ENCODE data around the gene HOXB8. TPM values are rescaled to one million over a fixed set of nuclear protein-coding genes. Genes with fewer than 3 reads are reported as not detected.

The HOXB8 gene
- not detected in 2 replicates for total RNA-seq

GRCh38 chr17:48615047-48615962 is at the start of gene HOXB8:
Gene HOXB8 (minus strand): TSS chr17:48615292. CDS start chr17:48614704, 588 bp downstream.

DNA sequence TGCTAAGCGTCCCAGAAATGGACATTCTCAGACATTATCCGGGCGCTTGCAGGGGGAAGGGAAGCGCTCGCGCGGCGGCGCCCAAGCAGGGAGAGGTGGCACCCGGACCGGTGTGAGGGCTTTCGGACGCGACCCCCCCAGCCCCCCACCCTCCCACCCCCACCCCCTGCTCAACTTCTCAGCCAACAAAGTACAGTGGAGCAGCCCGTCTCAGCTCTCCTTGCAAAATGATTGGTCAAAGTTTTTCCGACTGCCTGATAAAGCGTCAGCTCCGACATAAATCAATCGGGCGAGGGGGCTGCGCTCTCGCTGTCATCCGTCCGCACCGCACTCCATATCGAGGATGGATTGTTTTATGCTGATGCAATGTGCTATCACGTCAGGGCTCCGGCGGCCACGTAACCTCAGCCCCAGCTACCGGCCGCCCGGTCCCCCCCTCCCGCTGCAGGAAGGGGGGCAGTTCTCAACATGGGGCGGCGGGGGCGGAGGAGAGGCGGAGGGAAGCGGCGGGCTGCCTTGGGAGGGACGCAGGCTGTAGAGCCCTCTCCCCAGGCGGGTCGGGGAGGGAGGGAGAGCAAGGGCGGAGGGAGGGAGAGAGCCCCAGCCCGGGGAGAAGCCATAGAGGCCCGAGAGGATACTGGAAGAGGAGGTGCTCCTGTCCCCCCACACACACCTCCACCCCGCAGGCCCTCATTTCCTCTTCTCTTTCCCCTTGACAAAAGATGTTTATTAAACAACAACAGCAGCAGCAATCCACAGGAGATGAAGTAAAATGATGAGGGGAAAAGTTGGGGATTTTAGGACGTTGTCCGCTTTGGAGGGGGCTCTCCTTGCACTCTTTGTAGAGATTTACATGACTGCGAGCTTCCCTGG is 11.4 kb upstream of the HOXB8 start, which contains the start of gene HOXB9:
HOXB9 (minus strand) TSS at position 114 of the 873 bp plus-strand sequence; CDS start at position 25, 89 bp downstream.

GRCh38 chr17:48610282-48611211 is 4.5 kb downstream of the HOXB8 start, which contains the start of gene HOXB7:
Gene HOXB7 (minus strand): TSS chr17:48611017. CDS start chr17:48610918, 99 bp downstream.

GRCh38 chr17:48604770-48605329 is 10.2 kb downstream of the HOXB8 start, which contains the start of gene HOXB6:
Gene HOXB6 (minus strand): TSS chr17:48604986. CDS start chr17:48598150, 6,836 bp downstream.

DNA sequence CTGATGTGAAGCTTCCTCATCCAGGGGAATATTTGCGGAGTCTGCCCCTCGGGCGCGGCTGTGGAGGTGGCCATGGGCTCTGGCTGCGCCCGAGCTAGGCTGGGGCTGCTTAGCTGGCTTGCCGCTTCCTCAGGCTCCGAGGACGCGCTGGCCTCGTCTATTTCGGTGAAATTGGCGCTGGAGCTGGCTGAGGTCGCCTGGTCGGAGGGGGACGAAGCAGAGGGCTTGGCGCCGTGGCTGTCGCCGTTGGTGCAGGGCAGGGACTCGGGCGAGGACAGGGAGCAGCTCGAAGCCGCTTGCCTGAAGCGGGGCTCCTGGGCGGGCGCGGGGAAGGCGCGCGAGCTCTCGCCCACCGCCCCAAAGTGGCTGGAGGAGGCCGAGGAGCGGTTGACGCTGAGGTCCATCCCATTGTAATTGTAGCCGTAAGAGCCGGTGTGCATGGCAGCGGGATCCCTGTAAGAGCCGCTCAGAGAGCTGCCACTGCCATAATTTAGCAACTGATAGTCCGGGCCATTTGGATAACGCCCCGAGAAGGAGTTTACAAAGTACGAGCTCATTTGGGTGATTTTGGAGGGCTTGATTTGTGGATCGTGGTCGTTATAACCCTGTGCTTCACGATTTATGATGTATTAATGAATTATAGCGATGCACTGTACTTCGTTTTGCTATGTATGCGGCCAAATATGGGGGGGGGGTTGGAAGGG is 21.8 kb downstream of the HOXB8 start, which contains the start of gene HOXB5:
HOXB5 (minus strand) TSS at position 654 of the 704 bp plus-strand sequence; CDS start at position 557, 97 bp downstream.

DNA sequence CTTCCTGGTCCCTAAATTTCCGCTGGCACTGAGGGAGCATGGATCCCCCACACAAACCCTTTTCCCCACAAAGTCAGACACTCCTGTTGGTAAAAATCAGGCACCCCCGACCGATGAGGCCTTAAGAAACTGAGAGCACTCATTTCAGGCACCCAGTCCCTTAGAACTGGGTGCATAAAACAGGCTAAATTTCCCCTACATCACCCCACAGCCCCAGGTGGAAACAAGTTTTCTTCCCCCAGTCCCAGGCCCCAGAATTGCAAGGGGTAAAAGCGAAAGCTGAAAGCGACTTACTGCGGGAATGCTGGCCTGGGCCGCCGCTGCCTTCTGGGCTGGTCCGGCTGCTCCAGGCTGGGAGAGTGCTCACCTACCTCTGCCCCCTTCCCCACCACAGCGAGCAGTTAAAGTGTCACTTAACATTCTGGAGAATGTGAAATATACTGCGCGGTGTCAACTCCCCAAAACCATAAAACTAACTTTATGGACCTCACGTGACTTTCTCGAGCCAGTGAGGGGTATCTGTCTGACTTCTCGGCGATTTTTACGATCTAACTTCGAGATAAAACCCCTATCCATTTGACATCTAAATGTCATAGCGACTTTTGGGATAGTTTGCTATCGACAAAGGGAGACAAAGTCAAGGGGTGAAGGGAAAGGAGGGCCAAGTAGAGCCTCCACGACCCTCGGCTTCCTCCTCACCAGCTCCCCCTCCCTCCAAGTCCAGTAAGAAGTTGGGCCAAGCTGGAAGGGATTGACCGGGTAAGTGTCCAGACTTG is 25.1 kb downstream of the HOXB8 start, which contains the start of gene HOXB3:
HOXB3 (minus strand) TSS at position 411 of the 776 bp plus-strand sequence. CDS start 37,767 bp downstream, outside the sequence.

DNA sequence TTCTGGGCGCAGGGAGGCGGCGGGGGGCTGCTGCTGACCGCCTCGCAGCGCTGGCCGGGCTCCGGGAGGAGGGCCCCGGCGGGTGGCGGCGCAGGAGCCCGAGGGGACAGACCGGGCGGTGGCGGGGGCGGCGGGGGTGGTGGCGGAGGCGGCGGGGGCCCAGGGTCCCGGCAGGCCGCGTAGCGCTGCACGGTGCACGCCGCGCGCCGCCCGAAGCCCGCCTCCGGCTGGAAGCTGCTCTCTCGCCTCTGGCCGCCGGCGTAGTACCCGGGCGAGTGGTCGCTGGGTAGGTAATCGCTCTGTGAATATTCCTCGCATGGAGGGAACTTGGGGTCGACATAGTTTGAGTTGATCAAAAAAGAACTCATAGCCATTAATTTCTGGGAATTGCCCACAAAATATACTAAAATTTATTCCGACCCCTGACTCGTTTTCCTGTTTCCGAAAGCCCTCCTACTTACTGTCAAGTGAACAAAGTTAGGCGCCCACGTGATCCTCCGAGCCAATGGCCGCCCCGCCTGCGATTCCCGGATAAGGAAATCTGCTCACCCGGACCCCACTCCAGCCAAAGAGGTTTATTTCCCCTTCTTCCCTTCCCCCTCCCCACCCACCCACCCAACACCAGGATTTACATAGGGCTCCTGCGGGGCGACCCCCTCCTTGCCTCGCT is 37.0 kb downstream of the HOXB8 start, which contains the start of gene HOXB4:
HOXB4 (minus strand) TSS at position 405 of the 670 bp plus-strand sequence; CDS start at position 374, 31 bp downstream.

Small RNA genes lying within 50 kb of the gene (small RNA-seq; reads per million reads assigned to genes)
- gene MIR196A1: not detected

Other genes starting within 250 kb of the HOXB8 start
- gene SKAP1, start 185.1 kb downstream of the HOXB8 start, total RNA-seq: not detected in 2 replicates
- gene HOXB1, start 84.3 kb downstream of the HOXB8 start, total RNA-seq: not detected in 2 replicates
- gene HOXB2, start 70.2 kb downstream of the HOXB8 start, total RNA-seq: 7.8 and 9.8 TPM in 2 replicates
- 0.43 and 0.79 TPM in 2 replicates for gene HOXB4, start 36.9 kb downstream of the HOXB8 start, total RNA-seq
- gene HOXB3, start 25.1 kb downstream of the HOXB8 start, total RNA-seq: 2.2 and 7.1 TPM in 2 replicates
- gene HOXB5, start 21.5 kb downstream of the HOXB8 start, total RNA-seq: not detected in 2 replicates
- gene HOXB6, start 10.3 kb downstream of the HOXB8 start, total RNA-seq: not detected in 2 replicates
- 0.65 and 0.79 TPM in 2 replicates for gene HOXB7, start 4.3 kb downstream of the HOXB8 start, total RNA-seq
- gene HOXB9, start 11.1 kb upstream of the HOXB8 start, total RNA-seq: not detected in 2 replicates
- not detected in 2 replicates for gene PRAC1, start 107.2 kb upstream of the HOXB8 start, total RNA-seq
- not detected in 2 replicates for gene PRAC2, start 107.9 kb upstream of the HOXB8 start, total RNA-seq
- not detected in 2 replicates for gene HOXB13, start 113.5 kb upstream of the HOXB8 start, total RNA-seq
- gene TTLL6, start 201.9 kb upstream of the HOXB8 start, total RNA-seq: not detected in 2 replicates
- 41.6 and 53.0 TPM in 2 replicates for gene CALCOCO2, start 215.7 kb upstream of the HOXB8 start, total RNA-seq